ENCODE results near the gene CEP20. TPM values are rescaled to one million over a fixed set of nuclear protein-coding genes. Genes with fewer than 3 reads are reported as not detected.

CEP20 gene
- total and polyA plus RNA-seq, 2 of the 8 experiments (the other 6 are each of a cell fraction or from before 2014, with no cell fraction given): 16.2 to 49.0 TPM

GRCh38 chr16:15913046-15913698 is 24.8 kb upstream of the CEP20 start (continued):
- TF ChIP-seq USF2 (IDR thresholded peaks at IDR 0.05; ENCODE audit: low read length) (no peak), TBP (IDR thresholded peaks at IDR 0.05; ENCODE audit: low read depth, low read length) (no peak), HDAC6 (IDR thresholded peaks at IDR 0.05; ENCODE audit: low read depth, low read length) (no peak), GABPA (IDR thresholded peaks at IDR 0.05; ENCODE audit: borderline replicate concordance, insufficient read depth, low read length) (no peak), RBBP5 (IDR thresholded peaks at IDR 0.05; ENCODE audit: borderline replicate concordance, low read depth, low read length) (no peak), BCL11A (IDR thresholded peaks at IDR 0.05; ENCODE audit: low read depth in 2 of 2, low read length in 2 of 2) (no peak), SRF (IDR thresholded peaks at IDR 0.05; ENCODE audit: low read depth, low read length) (no peak), EP300 (IDR thresholded peaks at IDR 0.05; ENCODE audit: borderline replicate concordance in 1 of 2, low read depth in 2 of 2, low read length in 2 of 2) (no peak), SIN3A (conservative IDR thresholded peaks at IDR 0.05 in 1 of 2, IDR thresholded peaks at IDR 0.05 in 1 of 2; ENCODE audit: low read depth in 1 of 2, low read length in 2 of 2) (no peak), FOSL1 (IDR thresholded peaks at IDR 0.05; ENCODE audit: insufficient read depth, low read depth, low read length) (no peak)
